HG02870 (cell line): ENCODE measurements around the gene SEPTIN5.

ENCODE experiments used
- ATAC-seq: cut with Tn5 transposase; IDR thresholded peaks from one replicate; pipeline ENCODE4 v1.9.1; 2021; ENCODE audit warnings: mild to moderate bottlenecking, moderate library complexity; ENCODE audit not compliant: unreplicated experiment

The SEPTIN5 gene

GRCh38 chr22:19704355-19705015 lies 9.8 kb upstream of the SEPTIN5 start:
- ATAC-seq, result no peak

GRCh38 chr22:19705181-19705934 lies 8.9 kb upstream of the SEPTIN5 start:
- ATAC-seq, result no peak

- no peak for ATAC-seq
Measured at GRCh38 chr22:19706661-19707151, 7.6 kb upstream of the SEPTIN5 start.

GRCh38 chr22:19707347-19708290 lies 6.7 kb upstream of the SEPTIN5 start:
- ATAC-seq, result no peak

- ATAC-seq, result no peak
Measured at GRCh38 chr22:19708321-19709011, 5.8 kb upstream of the SEPTIN5 start.

- no peak for ATAC-seq
Measured at GRCh38 chr22:19709063-19709769, 5.1 kb upstream of the SEPTIN5 start.

GRCh38 chr22:19710020-19710768 lies 4.1 kb upstream of the SEPTIN5 start:
- ATAC-seq, result no peak

- no peak for ATAC-seq
Measured at GRCh38 chr22:19710769-19711106, 3.6 kb upstream of the SEPTIN5 start.

GRCh38 chr22:19713245-19713644 lies 1.1 kb upstream of the SEPTIN5 start:
- no peak for ATAC-seq

GRCh38 chr22:19713650-19714311 lies 522 bp upstream of the SEPTIN5 start:
- ATAC-seq, result no peak

- ATAC-seq, result no peak
Measured at GRCh38 chr22:19715188-19715930, 1.1 kb downstream of the SEPTIN5 start.

GRCh38 chr22:19716041-19716828 lies 1.9 kb downstream of the SEPTIN5 start:
- ATAC-seq, result no peak

GRCh38 chr22:19716829-19717105 lies 2.5 kb downstream of the SEPTIN5 start:
- ATAC-seq, result no peak

GRCh38 chr22:19717181-19717580 lies 2.9 kb downstream of the SEPTIN5 start:
- ATAC-seq, result no peak

GRCh38 chr22:19717691-19718455 lies 3.6 kb downstream of the SEPTIN5 start:
- ATAC-seq, result no peak

- no peak for ATAC-seq
Measured at GRCh38 chr22:19718456-19719049, 4.2 kb downstream of the SEPTIN5 start.
